Measurements from ENCODE around the gene CSH2.
"Not testable (repeated sequence)": the region's sequence is repeated elsewhere in the genome, so short reads cannot be mapped to it uniquely, and the experiment has no call there.

DNA sequence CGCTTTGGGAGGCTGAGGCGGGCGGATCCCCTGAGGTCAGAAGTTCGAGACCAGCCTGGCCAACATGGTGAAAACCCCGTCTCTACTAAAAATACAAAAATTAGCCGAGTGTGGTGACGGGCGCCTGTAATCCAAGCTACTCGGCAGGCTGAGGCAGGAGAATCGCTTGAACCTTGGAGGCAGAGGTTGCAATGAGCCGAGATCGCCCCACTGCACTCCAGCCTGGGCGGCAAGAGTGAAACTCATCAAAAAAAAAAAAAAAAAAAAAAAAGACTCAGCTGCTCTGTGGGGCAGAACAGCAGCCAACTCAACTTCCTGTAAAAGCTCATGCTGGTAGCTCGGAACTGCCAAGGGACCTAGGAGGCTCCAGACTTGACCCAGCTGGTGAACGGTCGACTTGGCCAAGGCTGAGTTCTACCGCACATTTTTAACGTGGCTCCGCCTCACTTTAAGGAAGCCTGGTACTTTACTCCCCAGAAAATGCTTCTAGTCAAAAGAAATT, 30.0 kb downstream of the CSH2 start:
- TF ChIP-seq, protein P1, sequence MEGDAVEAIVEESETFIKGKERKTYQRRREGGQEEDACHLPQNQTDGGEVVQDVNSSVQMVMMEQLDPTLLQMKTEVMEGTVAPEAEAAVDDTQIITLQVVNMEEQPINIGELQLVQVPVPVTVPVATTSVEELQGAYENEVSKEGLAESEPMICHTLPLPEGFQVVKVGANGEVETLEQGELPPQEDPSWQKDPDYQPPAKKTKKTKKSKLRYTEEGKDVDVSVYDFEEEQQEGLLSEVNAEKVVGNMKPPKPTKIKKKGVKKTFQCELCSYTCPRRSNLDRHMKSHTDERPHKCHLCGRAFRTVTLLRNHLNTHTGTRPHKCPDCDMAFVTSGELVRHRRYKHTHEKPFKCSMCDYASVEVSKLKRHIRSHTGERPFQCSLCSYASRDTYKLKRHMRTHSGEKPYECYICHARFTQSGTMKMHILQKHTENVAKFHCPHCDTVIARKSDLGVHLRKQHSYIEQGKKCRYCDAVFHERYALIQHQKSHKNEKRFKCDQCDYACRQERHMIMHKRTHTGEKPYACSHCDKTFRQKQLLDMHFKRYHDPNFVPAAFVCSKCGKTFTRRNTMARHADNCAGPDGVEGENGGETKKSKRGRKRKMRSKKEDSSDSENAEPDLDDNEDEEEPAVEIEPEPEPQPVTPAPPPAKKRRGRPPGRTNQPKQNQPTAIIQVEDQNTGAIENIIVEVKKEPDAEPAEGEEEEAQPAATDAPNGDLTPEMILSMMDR (IDR thresholded peaks at IDR 0.05): not testable (repeated sequence)
- TF ChIP-seq ZFX (IDR thresholded peaks at IDR 0.05; ENCODE audit: borderline replicate concordance): not testable (repeated sequence)
